ENCODE results near the gene IL20.
A peak's percentile ranks its signal among the peaks of the same experiment; 100 is the strongest.

IL20 gene

GRCh38 chr1:206905295-206906164, 40.1 kb downstream of the IL20 start:
- no peak for DNase-seq

GRCh38 chr1:206907304-206907991, 42.0 kb downstream of the IL20 start:
- DNase-seq, result no peak

- no peak for DNase-seq
Observed at GRCh38 chr1:206908038-206908437, 42.6 kb downstream of the IL20 start.

GRCh38 chr1:206909161-206909882, 43.9 kb downstream of the IL20 start:
- peak in 1 of 3 donors; percentile 52 for DNase-seq

- DNase-seq, result no peak
Observed at GRCh38 chr1:206909883-206910318, 44.5 kb downstream of the IL20 start.

- peak; percentile 78 to 83 (median 79) for DNase-seq
Observed at GRCh38 chr1:206911064-206911663, 45.7 kb downstream of the IL20 start.

- peak; percentile 83 to 93 (median 90) for DNase-seq
Observed at GRCh38 chr1:206912445-206913095, 47.1 kb downstream of the IL20 start.

GRCh38 chr1:206913766-206914537, 48.5 kb downstream of the IL20 start:
- DNase-seq, result no peak

GRCh38 chr1:206915030-206915735, 49.8 kb downstream of the IL20 start:
- DNase-seq, result no peak

- DNase-seq, result no peak
Observed at GRCh38 chr1:206916000-206916709, 50.7 kb downstream of the IL20 start.

- no peak for DNase-seq
Observed at GRCh38 chr1:206918076-206918475, 52.7 kb downstream of the IL20 start.

Measured in suppressor macrophage treated with lipopolysaccharide for 1 hour (primary cell).